LNCaP clone FGC (cell line): ENCODE results near the gene OR4E1.
"Not testable (repeated sequence)": the region's sequence is repeated elsewhere in the genome, so short reads cannot be mapped to it uniquely, and the experiment has no call there.

Experiments
- DNase-seq: peaks from one replicate; pipeline ENCODE4 v3.0.0-alpha.2; 2011; ENCODE audit warnings: low read depth
- H3K4me3 ChIP-seq: 2 replicates; pipeline ENCODE4 v1.5.1; 2011; ENCODE audit warnings: mild to moderate bottlenecking, low read depth, low read length, control low read depth
- CTCF ChIP-seq: IDR thresholded peaks from 2 replicates; pipeline ENCODE4 v1.5.1; 2012; ENCODE audit warnings: mild to moderate bottlenecking; ENCODE audit not compliant: control insufficient read depth, insufficient read depth; ENCODE audit errors: extremely low read depth

OR4E1 gene

GRCh38 chr14:21703357-21704326 lies 30.0 kb upstream of the OR4E1 start:
- no peak overlapping the region for H3K4me3 ChIP-seq
- DNase-seq: peak; percentile 69
- no peak for TF ChIP-seq CTCF

GRCh38 chr14:21702316-21702715 lies 28.7 kb upstream of the OR4E1 start:
- no peak overlapping the region for H3K4me3 ChIP-seq
- DNase-seq: no peak
- TF ChIP-seq CTCF: no peak

GRCh38 chr14:21699551-21699950 lies 25.9 kb upstream of the OR4E1 start:
- H3K4me3 ChIP-seq: no peak overlapping the region
- DNase-seq: no peak
- no peak for TF ChIP-seq CTCF

- DNase-seq, H3K4me3 ChIP-seq: not testable (repeated sequence)
Measured at GRCh38 chr14:21698538-21698937, 24.9 kb upstream of the OR4E1 start.

- H3K4me3 ChIP-seq, DNase-seq: not testable (repeated sequence)
Measured at GRCh38 chr14:21697662-21698061, 24.0 kb upstream of the OR4E1 start.

GRCh38 chr14:21694425-21694824 lies 20.8 kb upstream of the OR4E1 start:
- no peak for DNase-seq
- H3K4me3 ChIP-seq: no peak overlapping the region
- no peak for TF ChIP-seq CTCF

- no peak for DNase-seq
- no peak overlapping the region for H3K4me3 ChIP-seq
- TF ChIP-seq CTCF: no peak
Measured at GRCh38 chr14:21686468-21686867, 12.8 kb upstream of the OR4E1 start.

GRCh38 chr14:21680072-21680471 lies 6.5 kb upstream of the OR4E1 start:
- no peak for TF ChIP-seq CTCF
- no peak overlapping the region for H3K4me3 ChIP-seq
- no peak for DNase-seq
